Mononuclear cell (primary cell): ENCODE results near the gene SLC8A3. TPM values are rescaled to one million over a fixed set of nuclear protein-coding genes. Genes with fewer than 3 reads are reported as not detected.

Experiments
- H3K27me3 ChIP-seq: 2 replicates; pipeline ENCODE4 v1.6.0; 2011; ENCODE audit warnings: low read length, control low read depth; ENCODE audit not compliant: insufficient read depth
- H3K4me1 ChIP-seq: 2 replicates; pipeline ENCODE4 v1.5.1; 2011; ENCODE audit warnings: mild to moderate bottlenecking, low read length, control low read depth; ENCODE audit not compliant: insufficient read depth
- H3K4me3 ChIP-seq: 2 replicates; pipeline ENCODE4 v1.5.1; 2011; ENCODE audit warnings: mild to moderate bottlenecking, low read length, moderate library complexity
- H3K9me3 ChIP-seq: 2 replicates; pipeline ENCODE4 v1.5.1; 2011; ENCODE audit warnings: low read depth, mild to moderate bottlenecking, control low read depth, low read length
- total RNA-seq: library from RNA; depleted of rRNA; stranded (reverse); fragments of >200 nt; gene quantifications from one replicate; pipeline ENCODE4 v1.2.3, GENCODE V29; 2012

The SLC8A3 gene
- total RNA-seq, 1 donor: 1.0 TPM

DNA sequence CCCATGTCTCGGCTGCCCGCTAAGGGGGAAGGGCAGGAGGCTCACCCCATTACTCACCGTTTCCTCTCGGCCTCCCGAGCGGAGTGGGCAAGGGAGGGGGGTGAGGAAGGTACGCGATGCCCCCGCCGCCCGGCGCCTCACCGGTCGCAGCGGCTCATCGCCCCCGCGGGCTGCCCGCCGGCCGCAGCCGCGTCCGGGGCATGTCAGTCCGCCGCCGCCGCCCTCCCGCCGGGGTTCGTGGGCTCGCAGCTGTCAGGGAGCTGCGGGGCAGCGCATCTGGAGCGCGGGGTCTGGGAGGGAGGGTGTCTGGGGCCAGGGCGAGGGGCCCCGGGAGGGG lies 461 bp downstream of the SLC8A3 start:
- H3K27me3 ChIP-seq: peaks cover 51% of the 10 kb centered on the region
- H3K4me1 ChIP-seq: peaks cover 32% of the 10 kb centered on the region
- no peaks in the 10 kb centered on the region for H3K9me3 ChIP-seq
- peak overlapping the region; percentile 13 for H3K4me3 ChIP-seq

DNA sequence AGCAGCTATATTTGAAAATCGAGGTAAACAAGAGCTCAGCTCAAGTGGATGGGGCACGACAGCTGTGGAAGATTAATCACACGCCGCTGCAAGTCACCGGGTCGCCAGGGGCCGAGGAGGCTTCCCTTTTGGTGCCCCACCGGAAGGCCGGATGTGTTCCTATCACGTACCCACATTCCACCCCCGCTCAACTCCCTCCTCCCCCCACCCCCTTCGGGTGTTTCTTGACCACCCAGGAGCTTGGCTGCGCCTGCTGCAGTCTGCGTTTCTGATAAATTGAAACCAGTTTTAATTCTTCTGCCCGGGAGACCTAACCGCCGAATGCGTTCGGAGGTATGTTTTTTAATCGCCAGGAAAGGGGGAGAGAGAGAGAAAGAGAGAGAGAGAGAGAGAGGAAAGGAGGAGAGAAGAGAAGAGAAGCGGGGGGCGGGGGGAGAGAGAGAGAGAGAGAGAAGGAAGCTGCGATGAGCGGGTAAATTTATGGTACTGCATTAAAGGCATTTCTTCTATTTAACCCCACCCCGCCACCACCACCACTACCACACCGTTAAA lies 1.8 kb downstream of the SLC8A3 start:
- H3K4me1 ChIP-seq: peaks cover 32% of the 10 kb centered on the region
- H3K9me3 ChIP-seq: no peaks in the 10 kb centered on the region
- H3K27me3 ChIP-seq: peaks cover 54% of the 10 kb centered on the region
- peak overlapping the region; percentile 13 for H3K4me3 ChIP-seq

DNA sequence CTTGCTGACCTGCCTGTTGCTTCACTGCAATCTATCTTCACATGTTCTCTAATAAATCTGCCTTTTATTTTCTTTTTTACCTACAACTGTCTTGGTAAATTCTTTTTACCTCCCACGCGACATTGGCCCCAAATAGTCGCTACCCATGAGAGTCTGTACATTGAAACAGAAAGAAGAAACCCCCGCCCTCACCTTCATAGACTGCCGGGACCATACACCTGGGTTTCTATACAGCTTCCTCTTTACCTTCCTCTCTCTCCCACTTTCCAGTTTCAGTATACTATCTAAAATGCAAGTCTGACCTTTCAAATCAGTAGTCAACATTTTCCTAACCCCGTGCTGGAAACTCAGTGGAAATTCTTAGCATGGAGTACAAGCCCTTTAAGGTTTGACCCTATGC lies 4.8 kb downstream of the SLC8A3 start:
- H3K27me3 ChIP-seq: peaks cover 30% of the 10 kb centered on the region
- no peaks in the 10 kb centered on the region for H3K9me3 ChIP-seq
- H3K4me3 ChIP-seq: no peak overlapping the region
- H3K4me1 ChIP-seq: peaks cover 26% of the 10 kb centered on the region

GRCh38 chr14:70181276-70181675 lies 7.5 kb downstream of the SLC8A3 start:
- Histone ChIP-seq H3K9me3 (no peaks in the 10 kb centered on the region), H3K27me3 (peaks cover 7% of the 10 kb centered on the region), H3K4me3 (no peak overlapping the region), H3K4me1 (no peaks in the 10 kb centered on the region)

DNA sequence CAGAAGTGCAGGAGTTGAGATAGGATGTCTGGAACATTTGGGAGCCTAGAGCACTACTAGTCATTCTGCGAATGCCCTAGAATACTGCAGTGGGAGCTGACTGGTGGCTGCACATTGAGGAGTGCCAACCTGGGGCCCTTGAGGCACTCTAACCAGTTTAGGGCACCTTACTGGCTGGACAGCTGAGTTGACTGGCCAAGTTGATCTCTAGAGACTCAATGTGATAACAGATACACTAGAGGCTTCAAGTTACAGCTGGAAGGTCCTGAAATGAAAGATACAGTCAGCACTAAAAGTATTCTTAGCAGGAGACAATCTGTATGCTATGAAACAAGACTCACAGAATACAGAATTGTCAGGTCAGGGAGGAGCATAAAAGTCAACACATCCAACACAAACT lies 8.0 kb downstream of the SLC8A3 start:
- Histone ChIP-seq H3K9me3 (no peaks in the 10 kb centered on the region), H3K27me3 (peaks cover 7% of the 10 kb centered on the region), H3K4me3 (no peak overlapping the region), H3K4me1 (no peaks in the 10 kb centered on the region)

- Histone ChIP-seq H3K4me1 (no peaks in the 10 kb centered on the region), H3K4me3 (no peak overlapping the region), H3K27me3 (no peaks in the 10 kb centered on the region), H3K9me3 (no peaks in the 10 kb centered on the region)
Observed at GRCh38 chr14:70177081-70177800, 11.5 kb downstream of the SLC8A3 start.

DNA sequence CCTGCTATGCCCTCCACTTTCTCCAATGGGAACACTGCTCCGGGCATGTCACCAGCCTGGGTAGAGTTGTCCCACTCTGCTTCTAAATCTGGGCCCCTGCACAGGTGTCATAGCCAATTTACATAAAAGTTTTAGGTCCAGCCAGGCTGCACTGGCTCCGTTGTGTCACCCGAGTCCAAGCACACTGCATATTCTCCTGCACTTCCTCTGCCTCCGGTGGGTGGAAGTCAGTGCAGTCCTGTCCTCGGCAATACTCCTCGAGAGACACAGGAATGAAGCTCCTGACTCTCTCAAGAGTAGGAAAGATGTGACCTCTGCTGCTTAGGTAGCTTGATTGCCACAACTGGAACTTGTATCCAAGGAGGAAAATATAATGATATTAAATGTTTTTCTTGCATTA lies 15.2 kb downstream of the SLC8A3 start:
- Histone ChIP-seq H3K4me3 (no peak overlapping the region), H3K27me3 (no peaks in the 10 kb centered on the region), H3K9me3 (no peaks in the 10 kb centered on the region), H3K4me1 (no peaks in the 10 kb centered on the region)

DNA sequence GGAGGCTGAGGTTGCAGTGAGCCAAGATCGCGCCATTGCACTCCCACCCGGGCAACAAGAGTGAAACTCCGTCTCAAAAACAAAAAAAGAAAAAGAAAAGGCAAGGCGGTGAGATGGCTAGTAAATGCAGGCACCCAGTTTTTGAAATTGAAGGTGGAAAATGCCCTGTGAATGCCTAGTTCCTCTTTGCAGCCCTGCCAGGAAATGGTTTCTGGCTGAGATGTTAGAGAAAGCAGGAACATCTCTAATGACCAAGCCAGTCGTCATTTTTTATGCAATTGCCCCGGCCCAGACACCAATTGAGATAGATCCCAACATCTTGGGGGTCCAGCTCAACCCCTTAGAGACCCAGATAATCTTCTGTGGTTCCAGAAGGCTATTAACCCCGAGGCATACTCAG lies 17.0 kb downstream of the SLC8A3 start:
- Histone ChIP-seq H3K27me3 (no peaks in the 10 kb centered on the region), H3K9me3 (no peaks in the 10 kb centered on the region), H3K4me1 (no peaks in the 10 kb centered on the region), H3K4me3 (no peak overlapping the region)

DNA sequence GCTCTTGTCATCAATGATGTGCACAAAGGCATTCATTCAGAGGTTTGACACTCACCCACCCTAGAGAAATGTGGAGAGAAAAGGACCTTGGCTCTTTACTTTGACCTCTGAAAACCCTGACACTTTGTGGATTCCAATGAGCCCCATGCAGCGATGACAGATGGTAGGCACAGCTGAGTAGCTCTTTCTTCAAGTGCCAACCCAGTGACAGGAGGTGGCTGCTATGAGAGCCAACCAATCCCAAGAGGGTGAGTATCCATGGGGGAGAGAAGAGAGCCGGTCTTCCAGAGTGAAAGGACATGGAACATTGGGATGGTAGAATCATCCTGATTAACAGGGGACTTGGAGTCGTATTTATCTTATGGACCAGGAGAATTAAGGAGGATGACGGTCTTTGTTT lies 17.8 kb downstream of the SLC8A3 start:
- H3K4me1 ChIP-seq: no peaks in the 10 kb centered on the region
- H3K27me3 ChIP-seq: no peaks in the 10 kb centered on the region
- no peak overlapping the region for H3K4me3 ChIP-seq
- H3K9me3 ChIP-seq: no peaks in the 10 kb centered on the region

GRCh38 chr14:70168406-70168805 lies 20.3 kb downstream of the SLC8A3 start:
- no peak overlapping the region for H3K4me3 ChIP-seq
- no peaks in the 10 kb centered on the region for H3K27me3 ChIP-seq
- no peaks in the 10 kb centered on the region for H3K9me3 ChIP-seq
- no peaks in the 10 kb centered on the region for H3K4me1 ChIP-seq

- Histone ChIP-seq H3K4me3 (no peak overlapping the region), H3K4me1 (no peaks in the 10 kb centered on the region), H3K27me3 (no peaks in the 10 kb centered on the region), H3K9me3 (no peaks in the 10 kb centered on the region)
Observed at GRCh38 chr14:70166530-70167203, 22.1 kb downstream of the SLC8A3 start.

- Histone ChIP-seq H3K9me3 (no peaks in the 10 kb centered on the region), H3K4me1 (no peaks in the 10 kb centered on the region), H3K27me3 (no peaks in the 10 kb centered on the region), H3K4me3 (no peak overlapping the region)
Observed at GRCh38 chr14:70162358-70162757, 26.4 kb downstream of the SLC8A3 start.

- no peaks in the 10 kb centered on the region for H3K9me3 ChIP-seq
- no peaks in the 10 kb centered on the region for H3K27me3 ChIP-seq
- no peaks in the 10 kb centered on the region for H3K4me1 ChIP-seq
- no peak overlapping the region for H3K4me3 ChIP-seq
Observed at GRCh38 chr14:70156592-70156991, 32.2 kb downstream of the SLC8A3 start.

GRCh38 chr14:70152704-70153103 lies 36.0 kb downstream of the SLC8A3 start:
- Histone ChIP-seq H3K9me3 (no peaks in the 10 kb centered on the region), H3K4me1 (no peaks in the 10 kb centered on the region), H3K27me3 (no peaks in the 10 kb centered on the region), H3K4me3 (no peak overlapping the region)

- Histone ChIP-seq H3K4me3 (no peak overlapping the region), H3K9me3 (no peaks in the 10 kb centered on the region), H3K4me1 (no peaks in the 10 kb centered on the region), H3K27me3 (no peaks in the 10 kb centered on the region)
Observed at GRCh38 chr14:70152081-70152480, 36.7 kb downstream of the SLC8A3 start.
